Stomach (tissue), 9 donors: ENCODE data around the gene GRM4. TPM values are rescaled to one million over a fixed set of nuclear protein-coding genes. Genes with fewer than 3 reads are reported as not detected.
A peak's percentile ranks its signal among the peaks of the same experiment; 100 is the strongest.

Experiments used
- DNase-seq, 2 donors: peaks; one replicate each; pipeline versions ENCODE4 v3.0.0 to v3.0.0-alpha.2; 2013 to 2019
- H3K27ac ChIP-seq, 5 donors: fragments of 200-600 bp in 4 of 5; sonication (generic) in 4 of 5; one replicate each; pipeline ENCODE4 v1.5.1; 2013 to 2019; ENCODE audit warnings: mild to moderate bottlenecking in 1 of 5, moderate library complexity in 1 of 5
- H3K27me3 ChIP-seq, 3 donors: fragments of 200-600 bp; sonication (generic); one replicate each; pipeline ENCODE4 v1.5.1; 2017 to 2019; ENCODE audit warnings: mixed run types in 1 of 3
- H3K36me3 ChIP-seq, 4 donors: fragments of 200-600 bp; sonication (generic); 1 replicate in 3 of 4; 2 replicates in 1 of 4; pipeline ENCODE4 v1.5.1; 2016 to 2019
- H3K4me1 ChIP-seq, 4 donors: fragments of 200-600 bp; sonication (generic); one replicate each; pipeline ENCODE4 v1.5.1; 2016 to 2019
- H3K4me3 ChIP-seq, 4 donors: fragments of 200-600 bp; sonication (generic) in 3 of 4; one replicate each; pipeline ENCODE4 v1.5.1; 2016 to 2019; ENCODE audit warnings: mild to moderate bottlenecking in 1 of 4
- H3K9me3 ChIP-seq, 4 donors: fragments of 200-600 bp; sonication (generic); one replicate each; pipeline ENCODE4 v1.5.1; 2016 to 2019
- CTCF ChIP-seq, 7 experiments: fragments of 450-650 bp in 4 of 7; fragments of 200-600 bp in 3 of 7; sonication (generic) in 3 of 7; IDR thresholded peaks; one replicate each; pipeline ENCODE4 v1.5.1; 2016 to 2019; ENCODE audit warnings: antibody characterized with exemption in 7 of 7, control low read depth in 2 of 7, mild to moderate bottlenecking in 1 of 7
- EP300 ChIP-seq: sonication (generic); formaldehyde crosslinking; IDR thresholded peaks from one replicate; pipeline ENCODE4 v1.6.1; 2017; ENCODE audit warnings: antibody characterized with exemption
- POLR2A ChIP-seq, 4 donors: fragments of 450-650 bp; IDR thresholded peaks; one replicate each; pipeline ENCODE4 v1.6.1; 2016; ENCODE audit warnings: antibody characterized with exemption in 4 of 4, control low read depth in 2 of 4, mild to moderate bottlenecking in 1 of 4, moderate library complexity in 1 of 4
- POLR2AphosphoS5 ChIP-seq, 3 donors: sonication (generic); formaldehyde crosslinking; IDR thresholded peaks; one replicate each; pipeline ENCODE4 v1.6.1; 2016; ENCODE audit warnings: antibody characterized with exemption in 3 of 3
- WGBS, 5 donors: extraction: QIAGEN DNeasy Blood & Tissue Kit in 3 of 5; methylation state at CpG; one replicate each; pipeline versions ENCODE4 v1.1.5 to v1.1.7; 2013 to 2018; 5-methylcytosine and 5-hydroxymethylcytosine counted together
- intact Hi-C: fragments of 100-400 bp; cut with DNase I; formaldehyde crosslinking; loops from one replicate; pipeline ENCODE4 v1.15.1; 2023; ENCODE audit warnings: low total_unique reads
- polyA plus RNA-seq, 3 donors: library from polyadenylated mRNA; stranded (reverse); fragments of 200-250 nt; gene quantifications; one replicate each; pipeline ENCODE4 v1.2.3, GENCODE V29; 2013
- total RNA-seq, 5 donors: library from RNA; depleted of rRNA; stranded (reverse); fragments of >200 nt; gene quantifications; one replicate each; pipeline versions ENCODE4 v1.1.0 to v1.2.3, GENCODE V29; 2014 to 2016
- donor health status: healthy with polysubstance abuse.
- donor health status: Bipolar disorder and iron deficiency.
- donor health status: healthy.

The GRM4 gene
- total and polyA plus RNA-seq, 8 donors = 0.55 TPM; not detected in 7

GRCh38 chr6:33981861-33982260 is 164.0 kb downstream of the GRM4 start:
- intact Hi-C loops = no loop called here
- Histone ChIP-seq H3K27me3 (peaks cover 0 to 14% (median 4%) of the 10 kb centered on the region in 3 donors), H3K9me3 (no peaks in the 10 kb centered on the region), H3K27ac (no peak overlapping the region), H3K4me1 (peaks cover 0 to 6% (median 2%) of the 10 kb centered on the region in 4 donors), H3K4me3 (no peak overlapping the region), H3K36me3 (no peaks in the 10 kb centered on the region)
- no peak for TF ChIP-seq POLR2A (IDR thresholded peaks at IDR 0.05)
- TF ChIP-seq EP300 = no peak
- no peak for DNase-seq
- 74 to 84% (median 78%) methylated on average over 4 of the region's 4 CpGs for WGBS, 5 donors

- intact Hi-C loops = no loop called here
Observed at GRCh38 chr6:33981421-33981820, 164.5 kb downstream of the GRM4 start.

GRCh38 chr6:33980176-33981175 is 165.4 kb downstream of the GRM4 start:
- WGBS, 5 donors = 83 to 86% (median 84%) methylated on average over 20 to 25 of the region's 25 CpGs

More at GRCh38 chr6:33981421-33981820, 164.5 kb downstream of the GRM4 start:
- Histone ChIP-seq H3K27ac (no peak overlapping the region), H3K4me1 (peaks cover 0 to 6% (median 2%) of the 10 kb centered on the region in 4 donors), H3K36me3 (no peaks in the 10 kb centered on the region), H3K27me3 (peaks cover 0 to 19% (median 8%) of the 10 kb centered on the region in 3 donors), H3K9me3 (no peaks in the 10 kb centered on the region), H3K4me3 (no peak overlapping the region)
- peak in 1 of 2 donors; percentile 11 for DNase-seq
- 95 to 99% (median 96%) methylated on average over 7 of the region's 7 CpGs for WGBS, 5 donors
- no peak for TF ChIP-seq POLR2AphosphoS5 (IDR thresholded peaks at IDR 0.05)
- no peak for TF ChIP-seq POLR2A (IDR thresholded peaks at IDR 0.05)
- TF ChIP-seq CTCF (IDR thresholded peaks at IDR 0.05) = no peak
- TF ChIP-seq EP300 = no peak

GRCh38 chr6:33979750-33980149 is 166.1 kb downstream of the GRM4 start:
- Histone ChIP-seq H3K27me3 (peaks cover 7 to 36% (median 24%) of the 10 kb centered on the region in 3 donors), H3K4me1 (peaks cover 0 to 12% (median 8%) of the 10 kb centered on the region in 4 donors), H3K9me3 (no peaks in the 10 kb centered on the region), H3K27ac (no peak overlapping the region), H3K4me3 (no peak overlapping the region), H3K36me3 (no peaks in the 10 kb centered on the region)
- intact Hi-C loops = no loop called here
- no peak for TF ChIP-seq POLR2A (IDR thresholded peaks at IDR 0.05)
- no peak for TF ChIP-seq CTCF (IDR thresholded peaks at IDR 0.05)
- no peak for TF ChIP-seq POLR2AphosphoS5 (IDR thresholded peaks at IDR 0.05)
- no peak for TF ChIP-seq EP300
- 65 to 95% (median 82%) methylated on average over 3 to 4 of the region's 4 CpGs for WGBS, 5 donors
- DNase-seq = peak in 1 of 2 donors; percentile 21

More at GRCh38 chr6:33980176-33981175, 165.4 kb downstream of the GRM4 start:
- no peaks in the 10 kb centered on the region for H3K36me3 ChIP-seq
- H3K9me3 ChIP-seq = no peaks in the 10 kb centered on the region
- no peak for TF ChIP-seq EP300
- no peak for TF ChIP-seq POLR2AphosphoS5 (IDR thresholded peaks at IDR 0.05)
- TF ChIP-seq POLR2A (IDR thresholded peaks at IDR 0.05) = no peak
- TF ChIP-seq CTCF (IDR thresholded peaks at IDR 0.05) = no peak
- H3K4me3 ChIP-seq = no peak overlapping the region
- peaks cover 6 to 28% (median 16%) of the 10 kb centered on the region in 3 donors for H3K27me3 ChIP-seq
- DNase-seq = no peak
- peaks cover 0 to 12% (median 8%) of the 10 kb centered on the region in 4 donors for H3K4me1 ChIP-seq
- H3K27ac ChIP-seq = no peak overlapping the region
- intact Hi-C loops = no loop called here
